ENCODE results near the gene KLHL24.
"Not testable (repeated sequence)": the region's sequence is repeated elsewhere in the genome, so short reads cannot be mapped to it uniquely, and the experiment has no call there.

The KLHL24 gene

GRCh38 chr3:183597959-183598358, 37.5 kb upstream of the KLHL24 start:
- H3K79me2 ChIP-seq (ENCODE audit: low read length), result no peaks in the 10 kb centered on the region
- no peak overlapping the region for H3K4me2 ChIP-seq (ENCODE audit: low read length)
- peaks cover 10% of the 10 kb centered on the region for H3K36me3 ChIP-seq (replicated peaks; ENCODE audit: low read depth, low read length)
- H3K27ac ChIP-seq (ENCODE audit: low read length), result no peak overlapping the region
- peaks cover 4% of the 10 kb centered on the region for H3K4me1 ChIP-seq (ENCODE audit: low read length)
- peaks cover 17% of the 10 kb centered on the region; the same call in 1 of the 2 replicates for H3K9me3 ChIP-seq (ENCODE audit: insufficient read depth, low read length)
- TF ChIP-seq CTCF (IDR thresholded peaks at IDR 0.05; ENCODE audit: low read depth, low read length), result no peak
- no peak for TF ChIP-seq EZH2phosphoT487 (IDR thresholded peaks at IDR 0.05; ENCODE audit: low read depth)
- H3K27me3 ChIP-seq (ENCODE audit: low read depth, low read length), result no peaks in the 10 kb centered on the region
- H3K9ac ChIP-seq (ENCODE audit: low read length), result no peak overlapping the region
- H3K4me3 ChIP-seq (ENCODE audit: low read length), result no peak overlapping the region
- H2AFZ ChIP-seq (ENCODE audit: low read depth, low read length), result no peak overlapping the region
- H4K20me1 ChIP-seq (ENCODE audit: insufficient read depth, low read length), result no peaks in the 10 kb centered on the region

GRCh38 chr3:183611326-183611725, 24.1 kb upstream of the KLHL24 start:
- not testable (repeated sequence) for H3K9ac ChIP-seq (ENCODE audit: low read length); H3K4me3 ChIP-seq (ENCODE audit: low read length); H4K20me1 ChIP-seq (ENCODE audit: insufficient read depth, low read length); H2AFZ ChIP-seq (ENCODE audit: low read depth, low read length); H3K4me1 ChIP-seq (ENCODE audit: low read length); H3K4me2 ChIP-seq (ENCODE audit: low read length); H3K27ac ChIP-seq (ENCODE audit: low read length); H3K27me3 ChIP-seq (ENCODE audit: low read depth, low read length); H3K79me2 ChIP-seq (ENCODE audit: low read length); H3K9me3 ChIP-seq (ENCODE audit: insufficient read depth, low read length); H3K36me3 ChIP-seq (replicated peaks; ENCODE audit: low read depth, low read length)

- Histone ChIP-seq H3K9me3 (ENCODE audit: insufficient read depth, low read length) (no peaks in the 10 kb centered on the region), H3K4me3 (ENCODE audit: low read length) (no peak overlapping the region), H4K20me1 (ENCODE audit: insufficient read depth, low read length) (no peaks in the 10 kb centered on the region), H3K4me2 (ENCODE audit: low read length) (no peak overlapping the region), H3K27ac (ENCODE audit: low read length) (no peak overlapping the region), H2AFZ (ENCODE audit: low read depth, low read length) (no peak overlapping the region), H3K79me2 (ENCODE audit: low read length) (no peaks in the 10 kb centered on the region), H3K27me3 (ENCODE audit: low read depth, low read length) (no peaks in the 10 kb centered on the region), H3K4me1 (ENCODE audit: low read length) (peaks cover 7% of the 10 kb centered on the region; the same call in 1 of the 2 replicates), H3K9ac (ENCODE audit: low read length) (no peak overlapping the region), H3K36me3 (replicated peaks; ENCODE audit: low read depth, low read length) (no peaks in the 10 kb centered on the region)
- no peak for TF ChIP-seq CTCF (IDR thresholded peaks at IDR 0.05; ENCODE audit: low read depth, low read length)
- no peak for TF ChIP-seq EZH2phosphoT487 (IDR thresholded peaks at IDR 0.05; ENCODE audit: low read depth)
Measured at GRCh38 chr3:183613366-183614285, 21.8 kb upstream of the KLHL24 start.

- no peak overlapping the region for H3K27ac ChIP-seq (ENCODE audit: low read length)
- H4K20me1 ChIP-seq (ENCODE audit: insufficient read depth, low read length), result no peaks in the 10 kb centered on the region
- H3K4me1 ChIP-seq (ENCODE audit: low read length), result peaks cover 7% of the 10 kb centered on the region; the same call in 1 of the 2 replicates
- no peaks in the 10 kb centered on the region for H3K9me3 ChIP-seq (ENCODE audit: insufficient read depth, low read length)
- TF ChIP-seq CTCF (IDR thresholded peaks at IDR 0.05; ENCODE audit: low read depth, low read length), result no peak
- no peak for TF ChIP-seq EZH2phosphoT487 (IDR thresholded peaks at IDR 0.05; ENCODE audit: low read depth)
- no peaks in the 10 kb centered on the region for H3K27me3 ChIP-seq (ENCODE audit: low read depth, low read length)
- H3K9ac ChIP-seq (ENCODE audit: low read length), result no peak overlapping the region
- H2AFZ ChIP-seq (ENCODE audit: low read depth, low read length), result no peak overlapping the region
- no peak overlapping the region for H3K4me3 ChIP-seq (ENCODE audit: low read length)
- H3K36me3 ChIP-seq (replicated peaks; ENCODE audit: low read depth, low read length), result no peaks in the 10 kb centered on the region
- H3K4me2 ChIP-seq (ENCODE audit: low read length), result no peak overlapping the region
- no peaks in the 10 kb centered on the region for H3K79me2 ChIP-seq (ENCODE audit: low read length)
Measured at GRCh38 chr3:183618542-183618941, 16.9 kb upstream of the KLHL24 start.
